Right lobe of liver (tissue), 6 donors: ENCODE results near the gene ZFHX2. TPM values are rescaled to one million over a fixed set of nuclear protein-coding genes. Genes with fewer than 3 reads are reported as not detected.

Experiments used
- ATAC-seq, 4 donors: fragments of 200-7000 bp; cut with Tn5 transposase; one replicate each; pipeline ENCODE4 v1.9.1; 2020; ENCODE audit warnings: mild to moderate bottlenecking in 4 of 4, moderate library complexity in 4 of 4
- DNase-seq, 3 donors: peaks; one replicate each; pipeline ENCODE4 v3.0.0-alpha.2; 2020
- H3K27ac ChIP-seq, 3 donors: fragments of 200-600 bp; one replicate each; pipeline ENCODE4 v1.8.0; 2022
- H3K27me3 ChIP-seq, 2 donors: fragments of 200-600 bp; one replicate each; pipeline ENCODE4 v1.8.0; 2022
- H3K36me3 ChIP-seq, 4 donors: fragments of 200-600 bp; sonication (generic) in 1 of 4; one replicate each; pipeline versions ENCODE4 v1.5.1 to v1.8.0; 2017 to 2022; ENCODE audit warnings: control low read depth in 1 of 4
- H3K4me1 ChIP-seq, 4 donors: fragments of 200-600 bp; sonication (generic) in 1 of 4; one replicate each; pipeline versions ENCODE4 v1.5.1 to v1.8.0; 2017 to 2022; ENCODE audit warnings: control low read depth in 1 of 4
- H3K4me3 ChIP-seq, 3 donors: fragments of 200-600 bp; one replicate each; pipeline ENCODE4 v1.8.0; 2022
- H3K9me3 ChIP-seq, 4 donors: fragments of 200-600 bp; sonication (generic) in 1 of 4; one replicate each; pipeline versions ENCODE4 v1.5.1 to v1.8.0; 2017 to 2022; ENCODE audit warnings: control low read depth in 1 of 4
- CTCF ChIP-seq, 4 donors: fragments of 200-600 bp in 3 of 4; fragments of 450-650 bp in 1 of 4; IDR thresholded peaks; one replicate each; pipeline versions ENCODE4 v1.5.1 to v1.8.0; 2016 to 2022; ENCODE audit warnings: antibody characterized with exemption in 4 of 4, mild to moderate bottlenecking in 2 of 4
- POLR2A ChIP-seq: fragments of 450-650 bp; IDR thresholded peaks from one replicate; pipeline ENCODE4 v1.6.1; 2017; ENCODE audit warnings: antibody characterized with exemption, mild to moderate bottlenecking
- WGBS: methylation state at CpG from one replicate; pipeline ENCODE4 v1.1.6; 2018; ENCODE audit warnings: low coverage, low lambda C conversion rate; ENCODE audit not compliant: insufficient coverage; ENCODE audit errors: missing lambda C conversion rate; 5-methylcytosine and 5-hydroxymethylcytosine counted together
- intact Hi-C, 2 donors: fragments of 100-400 bp; cut with DNase I; formaldehyde crosslinking; loops; one replicate each; pipeline versions ENCODE4 v1.11.2 to v1.14.1; 2022
- total RNA-seq, 6 experiments: library from RNA; depleted of rRNA in 2 of 6; stranded (reverse); fragments of >200 nt in 2 of 6; fragmentation: NEBNext Ultra II Directional in 3 of 6; extraction: Animal tissue kit (Norgen Biotek cat#: 25700) in 3 of 6; gene quantifications; one replicate each; pipeline versions ENCODE4 v1.1.0 to v1.2.4, GENCODE V29; 2016 to 2023
- donor health status: DM: no; HTN: yes; CAD: no.
- donor health status: DM: no; HTN: no; CAD: no.
- donor health status: DM: no; HTN: no; CAD: no.
- donor health status: DM: no; HTN: yes; CAD: no.
- donor health status: DM: no; HTN: yes; CAD: no.

ZFHX2 gene
- total RNA-seq, 6 experiments from 2014 or later = 0.33 to 0.83 (median 0.47) TPM

GRCh38 chr14:23555533-23555881 is 3.9 kb upstream of the ZFHX2 start:
- 2% methylated on average over 12 of the region's 14 CpGs for WGBS
- no peaks in the 10 kb centered on the region for H3K27me3 ChIP-seq
- H3K4me3 ChIP-seq = peak overlapping the region; percentile 72 to 99 (median 90)
- no peak for DNase-seq
- peak overlapping the region in 2 of 3 donors; percentile 89 to 93 for H3K27ac ChIP-seq
- no peaks in the 10 kb centered on the region for H3K9me3 ChIP-seq
- peaks cover 0 to 11% (median 0%) of the 10 kb centered on the region in 4 donors for H3K36me3 ChIP-seq
- TF ChIP-seq CTCF (IDR thresholded peaks at IDR 0.05) = no peak
- no peak for TF ChIP-seq POLR2A
- no peak for ATAC-seq
- intact Hi-C loops = no loop called here
- peaks cover 0 to 11% (median 3%) of the 10 kb centered on the region in 4 donors for H3K4me1 ChIP-seq

- H3K36me3 ChIP-seq = no peaks in the 10 kb centered on the region
- peak in 1 of 3 donors; percentile 35 for DNase-seq
- ATAC-seq = peak in 2 of 4 donors; percentile 12 to 15
- peak overlapping the region; percentile 65 to 73 (median 69) for H3K4me3 ChIP-seq
- TF ChIP-seq POLR2A (no peak), CTCF (IDR thresholded peaks at IDR 0.05) (no peak)
- H3K4me1 ChIP-seq = no peaks in the 10 kb centered on the region
- WGBS = 1% methylated on average over 10 of the region's 37 CpGs
- no peak overlapping the region for H3K27ac ChIP-seq
- no peaks in the 10 kb centered on the region for H3K9me3 ChIP-seq
- H3K27me3 ChIP-seq = no peaks in the 10 kb centered on the region
- intact Hi-C loops = no loop called here
These were observed 726 bp downstream of the ZFHX2 start for GRCh38 chr14:23550812-23551265.

DNA sequence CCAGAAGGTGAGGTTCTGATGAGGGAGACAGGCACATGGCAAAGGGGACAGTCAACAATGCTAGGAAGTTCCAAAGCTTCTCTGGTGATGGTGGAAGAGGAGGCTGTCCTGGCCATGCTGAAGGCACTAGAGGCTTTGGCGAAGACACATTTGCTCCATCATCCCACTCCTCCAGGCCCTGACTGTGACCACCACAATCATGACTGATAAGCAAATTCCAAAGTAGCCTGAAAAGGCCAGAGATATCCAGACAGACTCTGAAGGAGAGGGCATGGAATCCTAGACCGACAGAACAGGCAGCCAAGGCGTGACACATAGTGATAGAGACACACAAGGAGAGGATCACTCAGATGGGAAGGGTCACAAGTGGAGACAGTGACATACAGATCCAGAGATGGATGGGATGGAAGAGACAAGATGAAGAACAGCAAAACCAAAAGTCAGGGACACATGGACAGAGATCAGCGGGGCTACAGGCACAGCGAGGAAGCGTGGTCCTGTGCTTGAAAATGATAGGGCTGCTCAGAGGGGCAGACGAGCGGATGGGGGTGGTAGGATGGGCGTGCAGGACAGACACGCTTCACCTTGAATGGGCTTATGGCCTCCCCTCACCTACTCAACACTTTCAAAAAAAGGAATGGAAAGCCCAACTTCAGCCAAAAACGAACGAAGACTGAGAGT is 1.3 kb downstream of the ZFHX2 start:
- ATAC-seq (no peak), DNase-seq (no peak)
- WGBS = 54% methylated on average over 7 of the region's 12 CpGs
- H3K36me3 ChIP-seq = no peaks in the 10 kb centered on the region
- H3K4me1 ChIP-seq = no peaks in the 10 kb centered on the region
- H3K9me3 ChIP-seq = no peaks in the 10 kb centered on the region
- intact Hi-C loops = no loop called here
- TF ChIP-seq POLR2A (no peak), CTCF (IDR thresholded peaks at IDR 0.05) (no peak)
- peak overlapping the region; percentile 65 to 73 (median 69) for H3K4me3 ChIP-seq
- H3K27ac ChIP-seq = no peak overlapping the region
- H3K27me3 ChIP-seq = no peaks in the 10 kb centered on the region

GRCh38 chr14:23548351-23549318 is 2.9 kb downstream of the ZFHX2 start:
- no peaks in the 10 kb centered on the region for H3K9me3 ChIP-seq
- no peaks in the 10 kb centered on the region for H3K4me1 ChIP-seq
- intact Hi-C loops = no loop called here
- 63% methylated on average over 14 of the region's 18 CpGs for WGBS
- H3K27me3 ChIP-seq = no peaks in the 10 kb centered on the region
- no peak for ATAC-seq
- H3K27ac ChIP-seq = no peak overlapping the region
- no peak for TF ChIP-seq CTCF (IDR thresholded peaks at IDR 0.05)
- no peak for TF ChIP-seq POLR2A
- H3K36me3 ChIP-seq = no peaks in the 10 kb centered on the region
- DNase-seq = no peak
- H3K4me3 ChIP-seq = no peak overlapping the region
